Activated CD4-positive, alpha-beta T cell treated with anti-CD3 and anti-CD28 coated beads, Interleukin-2, amount 50 U/mL, for 48 hours (primary cell): ENCODE results near the gene SLC25A11.

Experiments
- DNase-seq, 2 experiments: peaks; one replicate each; pipeline ENCODE4 v3.0.0-alpha.2; 2020

Gene SLC25A11

DNA sequence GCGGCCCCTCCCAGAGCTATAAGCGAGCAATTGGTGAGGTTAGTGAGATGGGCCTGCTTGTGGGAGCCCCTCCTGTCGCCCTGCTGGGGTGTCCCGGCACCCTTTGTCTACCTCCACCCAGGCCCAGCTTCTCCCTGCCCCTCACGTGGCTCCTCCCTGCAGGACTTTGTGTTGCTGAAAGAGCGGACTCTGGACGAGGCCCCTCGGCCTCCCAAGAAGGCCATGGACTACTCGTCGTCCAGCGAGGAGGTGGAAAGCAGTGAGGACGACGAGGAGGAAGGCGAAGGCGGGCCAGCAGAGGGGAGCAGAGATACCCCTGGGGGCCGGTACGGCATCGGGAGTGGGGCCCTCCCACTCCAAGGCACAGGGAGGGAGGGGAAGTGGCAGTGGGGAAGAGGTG is 46.6 kb downstream of the SLC25A11 start:
- DNase-seq, result no peak

DNA sequence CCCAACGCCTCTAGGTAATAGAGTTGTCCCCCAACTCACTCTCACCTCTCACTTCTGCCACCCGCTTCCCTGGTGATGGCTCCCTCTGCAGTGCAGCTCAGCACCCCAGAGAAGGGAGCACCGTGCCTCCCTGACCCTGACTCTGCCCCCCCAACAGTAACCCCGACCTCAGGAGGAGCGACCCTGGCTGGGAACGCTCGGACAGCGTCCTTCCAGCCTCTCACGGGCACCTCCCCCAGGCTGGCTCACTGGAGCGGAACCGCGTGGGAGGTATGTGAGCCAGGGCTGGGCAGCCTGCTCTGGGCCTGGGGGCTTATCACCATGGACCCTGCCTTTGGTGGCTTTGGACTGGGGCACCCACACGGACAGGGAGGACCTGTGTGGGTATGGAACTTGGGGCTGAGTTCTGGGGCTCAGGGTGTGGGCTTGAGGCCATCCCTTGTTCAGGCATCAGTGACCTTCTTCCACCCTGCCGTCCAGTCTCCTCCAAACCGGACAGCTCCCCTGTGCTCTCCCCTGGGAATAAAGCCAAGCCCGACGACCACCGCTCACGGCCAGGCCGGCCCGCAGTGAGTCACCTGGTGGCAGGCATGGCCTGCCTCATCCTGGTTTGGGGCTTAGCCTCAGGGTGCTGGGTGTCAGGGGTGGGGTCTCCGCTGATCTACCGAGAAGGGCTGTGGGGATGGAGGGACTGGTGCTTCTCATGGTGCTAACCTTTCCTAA is 47.2 kb downstream of the SLC25A11 start:
- DNase-seq, result no peak

DNA sequence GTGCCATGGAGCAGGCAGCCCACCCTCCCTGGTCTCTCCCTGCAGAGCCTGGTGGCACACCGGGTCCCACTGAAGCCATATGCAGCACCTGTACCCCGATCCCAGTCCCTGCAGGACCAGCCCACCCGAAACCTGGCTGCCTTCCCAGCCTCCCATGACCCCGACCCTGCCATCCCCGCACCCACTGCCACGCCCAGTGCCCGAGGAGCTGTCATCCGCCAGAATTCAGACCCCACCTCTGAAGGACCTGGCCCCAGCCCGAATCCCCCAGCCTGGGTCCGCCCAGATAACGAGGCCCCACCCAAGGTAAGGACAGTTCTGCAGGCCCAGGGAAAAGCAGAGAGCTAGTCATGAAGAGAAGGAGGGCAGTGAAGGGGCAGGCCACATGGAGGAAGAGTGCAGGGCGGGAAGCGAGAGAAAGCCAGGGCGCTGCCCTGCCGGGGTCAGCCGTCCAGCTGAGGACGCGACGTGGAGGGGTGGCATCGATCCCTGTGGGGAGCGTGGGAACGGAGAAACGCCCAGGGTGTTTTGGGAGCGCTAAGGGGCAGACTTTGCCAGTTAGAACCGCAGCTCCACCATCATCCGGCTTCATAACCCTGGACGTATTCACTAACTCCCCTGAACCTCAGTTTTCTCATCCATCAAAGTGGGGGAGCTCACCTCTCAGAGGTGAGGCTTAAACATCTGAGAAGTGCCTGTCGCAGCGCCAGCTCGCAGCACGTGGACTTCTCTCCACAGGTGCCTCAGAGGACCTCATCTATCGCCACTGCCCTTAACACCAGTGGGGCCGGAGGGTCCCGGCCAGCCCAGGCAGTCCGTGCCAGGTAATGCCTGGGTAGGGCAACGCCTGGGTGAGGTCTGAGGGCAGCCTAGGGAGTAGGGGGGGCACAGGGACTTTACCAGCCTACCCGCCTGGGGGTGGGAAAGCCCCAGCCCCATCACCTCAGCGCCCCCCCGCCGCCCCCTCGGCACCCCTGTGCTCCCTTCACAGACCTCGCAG is 48.1 kb downstream of the SLC25A11 start:
- no peak for DNase-seq

DNA sequence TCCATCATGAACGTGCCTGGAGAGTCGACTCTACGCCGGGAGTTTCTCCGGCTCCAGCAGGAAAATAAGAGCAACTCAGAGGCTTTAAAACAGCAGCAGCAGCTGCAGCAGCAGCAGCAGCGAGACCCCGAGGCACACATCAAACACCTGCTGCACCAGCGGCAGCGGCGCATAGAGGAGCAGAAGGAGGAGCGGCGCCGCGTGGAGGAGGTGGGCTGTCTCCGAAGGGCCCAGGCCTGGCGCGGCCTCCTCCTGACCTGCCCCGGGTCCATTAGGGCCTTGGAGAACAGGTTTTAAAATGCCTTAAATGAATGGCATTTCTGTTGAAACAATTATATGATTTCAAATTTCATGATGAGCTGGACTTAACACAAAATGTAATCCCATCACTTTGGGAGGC is 52.3 kb downstream of the SLC25A11 start:
- no peak for DNase-seq
